GM12872 (cell line): Measurements from ENCODE around the gene LRSAM1.

Experiments
- CTCF ChIP-seq: IDR thresholded peaks from 3 replicates; pipeline ENCODE4 v1.5.1; 2011; ENCODE audit warnings: low read depth, mild to moderate bottlenecking, low read length, moderate library complexity; ENCODE audit not compliant: insufficient read depth

The LRSAM1 gene

DNA sequence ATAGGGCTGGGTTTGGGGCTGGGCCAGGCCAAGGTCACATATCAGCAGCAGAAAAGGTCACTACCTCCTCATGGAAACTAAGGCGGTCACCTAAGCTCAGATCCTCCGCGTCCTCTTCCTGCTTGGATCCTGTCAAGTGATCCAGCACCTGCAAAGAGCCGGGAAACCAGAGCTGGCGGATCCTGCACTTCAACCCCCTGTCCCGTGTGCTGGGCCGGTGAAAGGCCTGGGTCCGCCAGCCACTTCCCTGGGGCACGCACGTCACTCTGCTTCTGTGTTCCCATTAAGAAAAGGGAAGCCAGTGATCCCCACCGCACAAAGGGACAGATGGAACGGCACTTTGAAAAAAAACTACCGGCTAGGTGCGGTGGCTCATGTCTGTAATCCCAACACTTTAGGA is 99.4 kb downstream of the LRSAM1 start:
- TF ChIP-seq CTCF, result no peak
